Esophagus squamous epithelium (tissue), 5 donors: Measurements from ENCODE around the gene ABLIM2. TPM values are rescaled to one million over a fixed set of nuclear protein-coding genes. Genes with fewer than 3 reads are reported as not detected.

Source experiments
- DNase-seq: peaks from one replicate; lab custom pipeline; 2025; lab: John Stamatoyannopoulos, UW
- H3K27ac ChIP-seq, 4 donors: fragments of 200-600 bp; sonication (generic); one replicate each; pipeline ENCODE4 v1.5.1; 2016 to 2019; ENCODE audit warnings: mild to moderate bottlenecking in 1 of 4
- H3K27me3 ChIP-seq, 4 donors: fragments of 200-600 bp; sonication (generic); 1 replicate in 3 of 4; 2 replicates in 1 of 4; pipeline versions ENCODE4 v1.5.1 to v1.6.0; 2017 to 2021; ENCODE audit warnings: antibody characterized with exemption in 1 of 4
- H3K36me3 ChIP-seq, 3 donors: fragments of 200-600 bp; sonication (generic); one replicate each; pipeline ENCODE4 v1.5.1; 2016 to 2019
- H3K4me1 ChIP-seq, 3 donors: fragments of 200-600 bp; sonication (generic); one replicate each; pipeline ENCODE4 v1.5.1; 2017 to 2019
- H3K4me3 ChIP-seq, 4 donors: fragments of 200-600 bp; sonication (generic); 1 replicate in 3 of 4; 2 replicates in 1 of 4; pipeline ENCODE4 v1.5.1; 2016 to 2019; ENCODE audit warnings: mild to moderate bottlenecking in 2 of 4, moderate library complexity in 1 of 4
- H3K9me3 ChIP-seq, 3 donors: fragments of 200-600 bp; sonication (generic); one replicate each; pipeline ENCODE4 v1.5.1; 2016 to 2019
- CTCF ChIP-seq, 6 experiments: fragments of 450-650 bp in 4 of 6; fragments of 200-600 bp in 2 of 6; sonication (generic) in 2 of 6; IDR thresholded peaks; one replicate each; pipeline ENCODE4 v1.5.1; 2016 to 2019; ENCODE audit warnings: antibody characterized with exemption in 6 of 6, mild to moderate bottlenecking in 4 of 6, moderate library complexity in 4 of 6
- POLR2A ChIP-seq, 4 donors: fragments of 450-650 bp; IDR thresholded peaks; one replicate each; pipeline ENCODE4 v1.6.1; 2017; ENCODE audit warnings: antibody characterized with exemption in 4 of 4, mild to moderate bottlenecking in 4 of 4, moderate library complexity in 3 of 4
- WGBS, 2 donors: methylation state at CpG; one replicate each; pipeline ENCODE4 v1.1.5; 2018; 5-methylcytosine and 5-hydroxymethylcytosine counted together
- intact Hi-C: fragments of 100-400 bp; cut with DNase I; formaldehyde crosslinking; loops from one replicate; pipeline ENCODE4 v1.15.0; 2022
- total RNA-seq, 4 donors: library from RNA; depleted of rRNA; stranded (reverse); fragments of >200 nt; gene quantifications; one replicate each; pipeline ENCODE4 v1.1.0, GENCODE V29; 2016
- donor health status: DM: yes; HTN: yes; CAD: no.

The ABLIM2 gene
- total RNA-seq, 4 donors from 2014 or later, result 13.5 to 26.7 (median 15.7) TPM

DNA sequence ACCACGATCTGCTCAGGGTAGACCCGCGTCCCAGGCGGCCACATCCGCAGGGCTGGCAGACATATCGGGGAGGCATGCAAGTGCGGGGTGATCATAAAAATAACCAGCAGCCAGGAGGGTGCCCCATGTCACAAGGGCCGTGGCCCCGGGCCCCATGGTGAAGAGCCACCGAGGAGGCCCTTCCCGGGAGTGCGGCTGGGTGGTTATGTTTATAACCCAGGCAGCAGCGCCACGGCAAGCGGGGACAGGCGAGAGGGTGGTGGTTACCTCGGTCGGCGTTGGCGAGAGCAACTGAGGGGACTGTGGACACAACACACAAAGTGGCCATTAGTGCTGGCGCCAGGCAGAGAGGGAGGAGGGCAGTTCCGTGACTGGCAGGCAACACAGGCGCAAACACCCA is 126.2 kb downstream of the ABLIM2 start:
- Histone ChIP-seq H3K27me3 (no peaks in the 10 kb centered on the region), H3K4me3 (no peak overlapping the region), H3K9me3 (no peaks in the 10 kb centered on the region), H3K27ac (no peak overlapping the region), H3K4me1 (peaks cover 10 to 23% (median 11%) of the 10 kb centered on the region in 3 donors), H3K36me3 (peaks cover 0 to 58% (median 0%) of the 10 kb centered on the region in 3 donors)
- intact Hi-C loops, result no loop called here
- no peak for DNase-seq
- TF ChIP-seq CTCF (IDR thresholded peaks at IDR 0.05), result no peak
- TF ChIP-seq POLR2A (IDR thresholded peaks at IDR 0.05), result no peak
- 85 to 86% methylated on average over 17 to 22 of the region's 23 CpGs for WGBS, 2 donors

- DNase-seq, result no peak
- TF ChIP-seq CTCF (IDR thresholded peaks at IDR 0.05) (no peak), POLR2A (IDR thresholded peaks at IDR 0.05) (no peak)
- H3K27ac ChIP-seq, result no peak overlapping the region
- 47 to 50% methylated on average over 3 to 15 of the region's 22 CpGs for WGBS, 2 donors
- H3K4me1 ChIP-seq, result peaks cover 10 to 31% (median 11%) of the 10 kb centered on the region in 3 donors
- intact Hi-C loops, result no loop called here
- no peak overlapping the region for H3K4me3 ChIP-seq
- H3K36me3 ChIP-seq, result peaks cover 0 to 57% (median 0%) of the 10 kb centered on the region in 3 donors
- H3K27me3 ChIP-seq, result no peaks in the 10 kb centered on the region
- H3K9me3 ChIP-seq, result no peaks in the 10 kb centered on the region
Observed at GRCh38 chr4:8030121-8030781, 128.4 kb downstream of the ABLIM2 start.

- intact Hi-C loops, result no loop called here
- TF ChIP-seq CTCF (IDR thresholded peaks at IDR 0.05) (no peak), POLR2A (IDR thresholded peaks at IDR 0.05) (no peak)
- no peak overlapping the region for H3K4me3 ChIP-seq
- peaks cover 0 to 60% (median 0%) of the 10 kb centered on the region in 3 donors for H3K36me3 ChIP-seq
- no peak for DNase-seq
- no peaks in the 10 kb centered on the region for H3K9me3 ChIP-seq
- WGBS, 2 donors, result 54 to 80% methylated on average over 3 to 11 of the region's 12 CpGs
- H3K27ac ChIP-seq, result no peak overlapping the region
- H3K4me1 ChIP-seq, result peaks cover 10 to 31% (median 11%) of the 10 kb centered on the region in 3 donors
- no peaks in the 10 kb centered on the region for H3K27me3 ChIP-seq
Observed at GRCh38 chr4:8029689-8030088, 128.9 kb downstream of the ABLIM2 start.

DNA sequence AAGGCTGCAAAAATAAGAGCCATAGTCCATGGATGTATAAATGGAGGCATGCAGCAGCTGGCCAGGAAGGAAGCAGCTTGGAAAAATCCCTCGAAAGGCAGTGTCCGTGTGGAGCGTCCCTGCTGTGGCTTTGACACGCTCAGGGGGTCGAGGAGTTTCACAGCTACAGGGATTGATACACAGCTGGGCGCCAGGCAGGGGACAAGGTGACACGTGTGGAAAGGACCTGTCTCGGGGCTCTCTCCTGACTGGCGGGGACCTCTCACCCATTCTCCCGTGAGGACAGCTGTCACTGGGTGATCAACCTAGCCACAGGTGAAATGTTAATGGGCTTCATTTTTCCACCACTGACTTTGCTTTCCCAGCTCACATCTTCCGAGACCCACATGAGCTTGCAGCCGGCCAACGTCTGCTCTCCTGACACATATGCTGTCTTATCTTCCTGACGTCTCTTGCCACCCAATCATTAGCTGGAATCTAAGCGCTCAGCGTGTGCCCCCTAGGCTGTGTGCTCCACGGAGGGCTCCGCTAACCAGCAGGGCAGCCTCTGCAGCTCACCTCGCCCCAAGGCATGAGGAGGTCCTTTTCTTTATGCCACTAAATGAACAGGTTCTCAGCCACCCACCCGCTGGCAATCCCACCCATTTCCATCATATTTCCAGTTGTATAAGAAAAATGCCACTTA is 129.6 kb downstream of the ABLIM2 start:
- WGBS, 2 donors, result 79 to 81% methylated on average over 18 to 20 of the region's 20 CpGs
- Histone ChIP-seq H3K27ac (no peak overlapping the region), H3K27me3 (no peaks in the 10 kb centered on the region), H3K36me3 (peaks cover 0 to 58% (median 0%) of the 10 kb centered on the region in 3 donors), H3K9me3 (no peaks in the 10 kb centered on the region), H3K4me3 (no peak overlapping the region), H3K4me1 (peaks cover 10 to 31% (median 11%) of the 10 kb centered on the region in 3 donors)
- no peak for DNase-seq
- intact Hi-C loops, result no loop called here
- no peak for TF ChIP-seq CTCF (IDR thresholded peaks at IDR 0.05)
- TF ChIP-seq POLR2A (IDR thresholded peaks at IDR 0.05), result no peak

DNA sequence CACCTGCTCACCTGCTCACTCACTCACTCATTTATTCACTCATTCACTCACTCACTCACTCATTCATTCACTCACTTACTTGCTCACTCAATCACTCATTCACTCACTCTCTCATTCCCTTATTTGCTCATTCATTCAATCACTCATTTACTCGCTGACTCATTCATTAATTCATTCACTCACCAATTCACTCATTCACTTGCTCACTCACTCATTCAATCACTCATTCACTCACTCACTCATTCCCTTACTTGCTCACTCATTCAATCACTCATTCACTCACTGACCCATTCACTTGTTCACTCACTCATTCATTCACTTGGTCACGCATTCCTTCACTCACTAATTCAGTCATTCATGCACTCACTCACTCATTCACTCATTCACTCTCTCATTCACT is 130.2 kb downstream of the ABLIM2 start:
- TF ChIP-seq CTCF (IDR thresholded peaks at IDR 0.05), result no peak
- TF ChIP-seq POLR2A (IDR thresholded peaks at IDR 0.05), result no peak
- Histone ChIP-seq H3K27ac (no peak overlapping the region), H3K27me3 (no peaks in the 10 kb centered on the region), H3K36me3 (peaks cover 0 to 51% (median 0%) of the 10 kb centered on the region in 3 donors), H3K4me3 (no peak overlapping the region), H3K4me1 (peaks cover 10 to 31% (median 11%) of the 10 kb centered on the region in 3 donors), H3K9me3 (no peaks in the 10 kb centered on the region)
- DNase-seq, result no peak
- 88 to 90% methylated on average over 2 of the region's 2 CpGs for WGBS, 2 donors
- intact Hi-C loops, result no loop called here
